CD4-positive, CD25-positive, alpha-beta regulatory T cell (primary cell): ENCODE results near the gene MINK1. TPM values are rescaled to one million over a fixed set of nuclear protein-coding genes. Genes with fewer than 3 reads are reported as not detected.

Source experiments
- ATAC-seq, 2 donors: fragments of 150-1000 bp; cut with Tn5 transposase; one replicate each; pipeline ENCODE4 v1.10.0; 2021; ENCODE audit warnings: low read depth in 2 of 2, moderate number of reproducible peaks in 2 of 2, moderate library complexity in 1 of 2
- DNase-seq, 3 donors: peaks; one replicate each; pipeline versions ENCODE4 v3.0.0 to v3.0.0-alpha.2; 2012 to 2022; ENCODE audit warnings: mixed read lengths in 1 of 3
- H3K27ac ChIP-seq: one replicate; pipeline ENCODE4 v1.7.0; 2013; ENCODE audit warnings: mild to moderate bottlenecking, low read length; ENCODE audit not compliant: insufficient read depth, poor library complexity, severe bottlenecking
- H3K27me3 ChIP-seq: one replicate; pipeline ENCODE4 v1.7.0; 2013; ENCODE audit warnings: low read length; ENCODE audit not compliant: control insufficient read depth, insufficient read depth
- H3K36me3 ChIP-seq: one replicate; pipeline ENCODE4 v1.7.0; 2013; ENCODE audit warnings: mild to moderate bottlenecking, low read length, moderate library complexity; ENCODE audit not compliant: control insufficient read depth, insufficient read depth
- H3K4me1 ChIP-seq: 2 replicates; pipeline ENCODE4 v1.7.0; 2013; ENCODE audit warnings: mild to moderate bottlenecking, low read length; ENCODE audit not compliant: insufficient read depth, control insufficient read depth, poor library complexity, severe bottlenecking
- H3K4me3 ChIP-seq: one replicate; pipeline ENCODE4 v1.7.0; 2013; ENCODE audit warnings: low read depth, mild to moderate bottlenecking, low read length, moderate library complexity
- H3K9me3 ChIP-seq, 2 experiments: 1 replicate in 1 of 2; 2 replicates in 1 of 2; pipeline ENCODE4 v1.7.0; 2013; ENCODE audit warnings: low read length in 2 of 2, mild to moderate bottlenecking in 1 of 2, moderate library complexity in 1 of 2; ENCODE audit not compliant: control insufficient read depth in 2 of 2
- H3K27ac Mint-ChIP-seq, 3 donors: one replicate each; pipeline ENCODE4 v1.8.0; 2020 to 2022; ENCODE audit warnings: mild to moderate bottlenecking in 3 of 3, mixed read lengths in 3 of 3, moderate library complexity in 2 of 3
- H3K27me3 Mint-ChIP-seq: one replicate; pipeline ENCODE4 v1.8.0; 2022; ENCODE audit warnings: mild to moderate bottlenecking, mixed read lengths
- H3K36me3 Mint-ChIP-seq: one replicate; pipeline ENCODE4 v1.8.0; 2020; ENCODE audit warnings: mixed read lengths
- H3K4me1 Mint-ChIP-seq, 4 donors: one replicate each; pipeline ENCODE4 v1.8.0; 2020 to 2022; ENCODE audit warnings: mixed read lengths in 4 of 4, mild to moderate bottlenecking in 1 of 4
- H3K4me3 Mint-ChIP-seq, 4 donors: one replicate each; pipeline ENCODE4 v1.8.0; 2020 to 2022; ENCODE audit warnings: mild to moderate bottlenecking in 4 of 4, mixed read lengths in 4 of 4, moderate library complexity in 3 of 4
- H3K9me3 Mint-ChIP-seq, 7 donors: one replicate each; pipeline ENCODE4 v1.8.0; 2020 to 2022; ENCODE audit warnings: mixed read lengths in 7 of 7, mild to moderate bottlenecking in 3 of 7, moderate library complexity in 2 of 7
- polyA plus RNA-seq, 4 donors: library from polyadenylated mRNA; unstranded; fragments of 300-500 nt; fragmentation: Illumina TruSeq; gene quantifications; one replicate each; pipeline ENCODE4 v1.2.3, GENCODE V29; 2021
- total RNA-seq: library from RNA; stranded (reverse); gene quantifications from one replicate; pipeline ENCODE4 v1.2.3, GENCODE V29; 2022

Gene MINK1
- total and polyA plus RNA-seq, 5 donors from 2014 or later: 9.4 to 235 (median 13.2) TPM

DNA sequence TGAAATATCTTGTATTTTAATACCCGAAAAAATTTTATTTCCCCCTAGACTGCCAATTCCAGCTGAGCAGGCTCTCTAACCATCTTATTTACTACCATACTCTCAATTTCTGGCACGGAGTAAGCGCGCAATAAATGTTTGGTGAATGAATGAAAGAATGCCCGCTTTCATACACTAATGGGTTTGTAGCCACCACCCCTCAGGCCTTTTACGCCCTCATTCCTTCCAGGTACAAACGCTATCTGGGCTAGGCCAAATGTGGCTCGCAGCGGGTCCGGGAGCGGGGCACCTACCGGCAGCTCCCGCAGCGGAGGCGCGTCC is 26.7 kb upstream of the MINK1 start:
- peaks cover 8% of the 10 kb centered on the region for H3K36me3 Mint-ChIP-seq
- ATAC-seq: no peak
- H3K27me3 Mint-ChIP-seq: no peaks in the 10 kb centered on the region
- Histone ChIP-seq H3K36me3 (peaks cover 4% of the 10 kb centered on the region), H3K27ac (no peak overlapping the region), H3K4me1 (peaks cover 14% of the 10 kb centered on the region), H3K4me3 (peak overlapping the region; percentile 74), H3K27me3 (no peaks in the 10 kb centered on the region), H3K9me3 (no peaks in the 10 kb centered on the region)
- peak overlapping the region; percentile 84 to 90 (median 86) for H3K4me3 Mint-ChIP-seq
- H3K27ac Mint-ChIP-seq: peak overlapping the region in 1 of 3 donors; percentile 29
- H3K9me3 Mint-ChIP-seq: no peaks in the 10 kb centered on the region
- H3K4me1 Mint-ChIP-seq: peaks cover 6 to 22% (median 15%) of the 10 kb centered on the region in 4 donors
- peak in 2 of 3 donors; percentile 18 to 25 for DNase-seq

DNA sequence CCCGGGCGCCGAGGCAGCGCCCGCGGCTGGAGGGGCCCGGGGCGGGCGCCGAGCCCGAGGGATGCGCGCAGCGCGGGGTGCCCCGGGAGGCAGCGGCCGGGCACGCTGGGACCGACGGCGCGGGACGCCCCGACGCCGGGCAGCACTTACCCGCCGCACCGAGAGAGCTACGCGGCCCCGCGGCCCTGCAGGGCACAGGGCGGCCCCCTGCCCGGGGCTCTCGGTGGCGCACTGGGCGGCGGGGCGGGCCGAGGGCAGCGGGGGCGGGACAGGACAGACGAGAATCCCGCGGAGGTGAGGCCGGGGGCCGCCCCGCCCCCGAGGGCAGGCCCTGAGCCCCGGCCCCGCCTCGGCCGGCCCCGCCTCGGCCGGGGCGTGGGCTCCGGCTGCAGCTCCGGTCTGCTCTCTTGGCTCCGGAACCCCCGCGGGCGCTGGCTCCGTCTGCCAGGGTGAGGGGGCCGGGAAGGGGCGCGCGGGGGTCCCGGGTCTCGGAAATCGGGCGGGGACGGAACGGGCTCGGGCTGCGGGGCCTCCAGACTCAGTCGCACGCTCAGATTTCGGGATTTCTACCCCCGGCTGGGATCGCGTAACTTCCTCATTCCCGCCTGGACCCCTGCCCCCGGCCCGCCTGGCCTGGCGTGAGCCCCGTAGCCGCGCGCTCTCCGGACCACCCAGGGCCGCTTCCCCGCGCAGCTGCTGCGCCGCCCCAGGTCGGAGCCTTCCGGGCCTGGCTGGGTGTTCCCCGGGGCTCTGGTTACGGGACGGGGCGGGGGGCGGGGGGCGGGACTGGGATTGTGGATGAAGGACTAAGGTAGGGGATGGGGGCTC is 26.1 kb upstream of the MINK1 start, which contains the start of gene PLD2:
Gene PLD2, plus strand, starts transcription at position 376 of the 828 bp plus-strand sequence. CDS start 621 bp downstream, outside the sequence.
- H3K36me3 ChIP-seq: peaks cover 4% of the 10 kb centered on the region
- Mint-ChIP-seq H3K4me3 (peak within 1 kb of the TSS; percentile 84 to 90 (median 86)), H3K4me1 (peaks cover 6 to 22% (median 15%) of the 10 kb centered on the region in 4 donors), H3K27me3 (no peaks in the 10 kb centered on the region), H3K36me3 (peaks cover 8% of the 10 kb centered on the region), H3K27ac (peak within 1 kb of the TSS in 2 of 3 donors; percentile 4 to 29), H3K9me3 (no peaks in the 10 kb centered on the region)
- H3K27me3 ChIP-seq: no peaks in the 10 kb centered on the region
- H3K27ac ChIP-seq: peak within 1 kb of the TSS; percentile 72
- H3K4me3 ChIP-seq: peak within 1 kb of the TSS; percentile 74
- DNase-seq (peak; percentile 83 to 87 (median 85)), ATAC-seq (peak; percentile 97 to 99)
- no peaks in the 10 kb centered on the region for H3K9me3 ChIP-seq
- peaks cover 14% of the 10 kb centered on the region for H3K4me1 ChIP-seq

DNA sequence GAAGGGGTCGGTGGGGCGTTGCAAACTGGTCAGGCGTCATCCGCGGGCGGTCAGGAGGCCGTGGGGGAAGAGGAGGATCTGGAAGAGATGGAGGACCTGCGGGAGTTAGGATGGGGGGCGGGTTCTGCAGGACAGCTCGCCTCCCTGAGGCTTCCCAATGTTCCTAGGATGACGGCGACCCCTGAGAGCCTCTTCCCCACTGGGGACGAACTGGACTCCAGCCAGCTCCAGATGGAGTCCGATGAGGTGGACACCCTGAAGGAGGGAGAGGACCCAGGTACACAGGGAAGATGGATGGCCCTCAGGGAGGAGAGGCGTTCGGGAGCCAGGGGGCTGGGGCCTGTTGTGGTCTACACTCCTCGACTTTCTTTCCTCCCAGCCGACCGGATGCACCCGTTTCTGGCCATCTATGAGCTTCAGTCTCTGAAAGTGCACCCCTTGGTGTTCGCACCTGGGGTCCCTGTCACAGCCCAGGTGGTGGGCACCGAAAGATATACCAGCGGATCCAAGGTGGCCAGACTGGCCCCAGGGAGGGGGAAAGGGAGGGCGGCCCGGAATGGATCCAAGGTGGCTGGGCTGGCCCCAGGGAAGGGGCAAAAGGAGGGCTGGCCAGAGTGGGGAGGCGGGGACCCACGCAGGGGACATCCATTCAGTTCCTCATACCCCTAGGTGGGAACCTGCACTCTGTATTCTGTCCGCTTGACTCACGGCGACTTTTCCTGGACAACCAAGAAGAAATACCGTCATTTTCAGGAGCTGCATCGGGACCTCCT is 25.3 kb upstream of the MINK1 start:
- Histone ChIP-seq H3K27me3 (no peaks in the 10 kb centered on the region), H3K9me3 (no peaks in the 10 kb centered on the region), H3K36me3 (peaks cover 4% of the 10 kb centered on the region), H3K4me3 (no peak overlapping the region), H3K27ac (peak overlapping the region; percentile 72), H3K4me1 (peaks cover 14% of the 10 kb centered on the region)
- Mint-ChIP-seq H3K27ac (peak overlapping the region in 1 of 3 donors; percentile 4), H3K27me3 (no peaks in the 10 kb centered on the region), H3K36me3 (peaks cover 8% of the 10 kb centered on the region), H3K4me1 (peaks cover 6 to 22% (median 15%) of the 10 kb centered on the region in 4 donors), H3K9me3 (no peaks in the 10 kb centered on the region), H3K4me3 (peak overlapping the region; percentile 77 to 83 (median 80))
- DNase-seq (no peak), ATAC-seq (no peak)

DNA sequence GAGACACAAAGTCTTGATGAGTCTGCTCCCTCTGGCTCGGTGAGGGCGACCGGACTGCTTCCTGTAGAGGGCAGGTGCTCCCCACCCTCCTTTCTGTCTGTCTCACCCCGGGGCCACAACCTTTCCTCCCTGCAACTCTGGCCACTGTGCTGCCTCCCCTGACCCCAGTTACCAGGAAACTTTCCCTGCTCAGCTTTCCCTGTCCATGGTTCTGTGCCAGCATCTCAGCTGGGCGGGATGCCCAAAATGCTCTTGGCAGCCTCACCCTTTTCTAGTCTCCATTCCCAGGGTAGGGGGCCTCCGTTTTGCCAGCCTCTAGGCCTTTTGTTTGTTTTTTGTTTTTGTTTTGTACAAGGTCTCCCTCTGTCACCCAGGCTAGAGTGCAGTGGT is 24.8 kb upstream of the MINK1 start:
- peaks cover 8% of the 10 kb centered on the region for H3K36me3 Mint-ChIP-seq

DNA sequence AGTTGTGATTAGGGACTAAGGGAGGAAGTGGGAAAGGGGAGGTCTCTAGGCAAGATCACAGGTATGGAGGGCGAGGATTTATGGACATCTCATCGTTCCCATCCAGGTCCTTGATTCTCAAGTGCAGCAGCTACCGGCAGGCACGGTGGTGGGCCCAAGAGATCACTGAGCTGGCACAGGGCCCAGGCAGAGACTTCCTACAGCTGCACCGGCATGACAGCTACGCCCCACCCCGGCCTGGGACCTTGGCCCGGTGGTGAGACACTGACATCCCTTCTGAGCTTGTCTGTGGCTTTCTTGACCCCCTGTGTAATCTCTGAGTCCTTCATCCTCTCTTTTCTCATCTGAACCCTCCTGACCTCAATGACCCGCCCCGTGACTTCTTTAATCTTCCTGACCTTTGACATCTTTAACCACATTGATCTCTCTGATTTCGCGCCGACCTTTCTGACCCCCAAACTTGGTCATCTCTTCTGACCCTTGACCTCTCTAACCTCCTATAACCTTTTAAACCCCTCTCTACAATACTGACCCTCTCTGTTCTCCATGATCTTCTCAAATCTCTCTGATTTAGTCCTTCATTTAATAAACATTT is 22.3 kb upstream of the MINK1 start:
- Mint-ChIP-seq H3K4me3 (peak overlapping the region; percentile 4 to 70 (median 39)), H3K36me3 (peaks cover 17% of the 10 kb centered on the region), H3K9me3 (no peaks in the 10 kb centered on the region), H3K27ac (no peak overlapping the region), H3K4me1 (peaks cover 6 to 22% (median 15%) of the 10 kb centered on the region in 4 donors), H3K27me3 (no peaks in the 10 kb centered on the region)
- no peak for DNase-seq
- peaks cover 14% of the 10 kb centered on the region for H3K4me1 ChIP-seq
- no peak overlapping the region for H3K4me3 ChIP-seq
- ATAC-seq: no peak
- H3K9me3 ChIP-seq: no peaks in the 10 kb centered on the region
- no peaks in the 10 kb centered on the region for H3K27me3 ChIP-seq
- H3K27ac ChIP-seq: no peak overlapping the region
- peaks cover 7% of the 10 kb centered on the region for H3K36me3 ChIP-seq

More for the DNA sequence above, 24.8 kb upstream of the MINK1 start:
- peaks cover 4% of the 10 kb centered on the region for H3K36me3 ChIP-seq
- no peaks in the 10 kb centered on the region for H3K27me3 ChIP-seq
- DNase-seq (no peak), ATAC-seq (no peak)
- peaks cover 14% of the 10 kb centered on the region for H3K4me1 ChIP-seq
- H3K4me3 ChIP-seq: no peak overlapping the region
- no peaks in the 10 kb centered on the region for H3K9me3 Mint-ChIP-seq
- H3K4me1 Mint-ChIP-seq: peaks cover 6 to 22% (median 15%) of the 10 kb centered on the region in 4 donors
- H3K9me3 ChIP-seq: no peaks in the 10 kb centered on the region
- peak overlapping the region in 1 of 3 donors; percentile 42 for H3K27ac Mint-ChIP-seq
- H3K27ac ChIP-seq: no peak overlapping the region
- H3K27me3 Mint-ChIP-seq: no peaks in the 10 kb centered on the region
- H3K4me3 Mint-ChIP-seq: peak overlapping the region; percentile 78 to 92 (median 82)

DNA sequence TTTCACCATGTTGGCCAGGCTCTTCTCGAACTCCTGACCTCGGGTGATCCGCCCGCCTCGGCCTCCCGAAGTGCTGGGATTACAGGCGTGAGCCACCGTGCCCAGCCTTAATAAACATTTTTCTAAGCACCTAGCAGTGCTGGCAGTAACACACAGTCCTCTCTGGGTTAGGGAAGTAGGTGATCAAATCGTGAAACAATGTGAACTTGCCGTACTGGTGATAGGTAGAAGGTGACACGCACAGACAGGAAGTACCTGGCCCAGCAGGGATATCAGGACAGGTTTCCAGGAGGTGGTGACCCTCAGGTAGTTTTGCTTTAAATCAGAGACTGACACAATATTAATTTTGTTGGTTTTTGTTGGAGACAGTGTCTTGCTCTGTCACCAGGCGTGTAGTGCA is 21.7 kb upstream of the MINK1 start:
- Mint-ChIP-seq H3K36me3 (peaks cover 17% of the 10 kb centered on the region), H3K9me3 (no peaks in the 10 kb centered on the region), H3K4me3 (peak overlapping the region in 1 of 4 donors; percentile 70), H3K27ac (no peak overlapping the region), H3K4me1 (peaks cover under 1 to 16% (median 10%) of the 10 kb centered on the region in 4 donors), H3K27me3 (no peaks in the 10 kb centered on the region)
- Histone ChIP-seq H3K27me3 (no peaks in the 10 kb centered on the region), H3K36me3 (peaks cover 9% of the 10 kb centered on the region), H3K9me3 (no peaks in the 10 kb centered on the region), H3K4me1 (peaks cover 8% of the 10 kb centered on the region), H3K4me3 (no peak overlapping the region), H3K27ac (no peak overlapping the region)
- DNase-seq: no peak
- ATAC-seq: no peak

DNA sequence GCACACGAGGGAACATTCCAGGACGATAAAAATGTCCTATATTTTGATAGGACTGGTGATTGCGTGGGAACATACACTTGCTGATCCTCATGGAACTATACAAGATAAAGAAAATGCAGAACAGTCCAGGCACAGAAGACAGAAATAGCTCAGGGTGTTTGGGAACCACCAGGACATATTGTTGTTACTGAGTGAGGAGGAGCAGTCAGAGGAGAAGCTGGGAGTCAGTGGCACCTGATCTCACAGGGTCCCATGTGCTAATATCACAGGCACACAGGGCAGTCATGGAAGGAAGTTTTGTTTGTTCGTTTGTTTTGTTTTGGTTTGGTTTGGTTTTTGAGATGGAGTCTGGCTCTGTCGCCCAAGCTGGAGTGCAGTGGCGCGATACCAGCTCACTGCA is 20.4 kb upstream of the MINK1 start:
- Mint-ChIP-seq H3K36me3 (peaks cover 17% of the 10 kb centered on the region), H3K4me3 (peak overlapping the region in 2 of 4 donors; percentile 27 to 58), H3K9me3 (no peaks in the 10 kb centered on the region), H3K4me1 (peaks cover 0 to 13% (median 8%) of the 10 kb centered on the region in 4 donors), H3K27ac (no peak overlapping the region), H3K27me3 (no peaks in the 10 kb centered on the region)
- ATAC-seq (no peak), DNase-seq (no peak)
- Histone ChIP-seq H3K36me3 (peaks cover 9% of the 10 kb centered on the region), H3K9me3 (no peaks in the 10 kb centered on the region), H3K27me3 (no peaks in the 10 kb centered on the region), H3K27ac (no peak overlapping the region), H3K4me1 (peaks cover 4% of the 10 kb centered on the region), H3K4me3 (no peak overlapping the region)
